Peyer's patch (tissue), 4 donors: ENCODE measurements around the gene MLPH.

Experiments used
- POLR2A ChIP-seq, 2 donors: fragments of 450-650 bp; IDR thresholded peaks; one replicate each; pipeline ENCODE4 v1.5.1; 2017; ENCODE audit warnings: antibody characterized with exemption in 2 of 2, mild to moderate bottlenecking in 2 of 2, moderate library complexity in 2 of 2
- TF ChIP-seq, protein P1 (sequence below), 6 experiments: fragments of 450-650 bp in 4 of 6; fragments of 200-600 bp in 2 of 6; sonication (generic) in 1 of 6; IDR thresholded peaks; one replicate each; pipeline ENCODE4 v1.5.1; 2017 to 2019; ENCODE audit warnings: antibody characterized with exemption in 6 of 6, mild to moderate bottlenecking in 3 of 6, moderate library complexity in 1 of 6

- TF ChIP-seq POLR2A (IDR thresholded peaks at IDR 0.05): no peak
- TF ChIP-seq, protein P1, sequence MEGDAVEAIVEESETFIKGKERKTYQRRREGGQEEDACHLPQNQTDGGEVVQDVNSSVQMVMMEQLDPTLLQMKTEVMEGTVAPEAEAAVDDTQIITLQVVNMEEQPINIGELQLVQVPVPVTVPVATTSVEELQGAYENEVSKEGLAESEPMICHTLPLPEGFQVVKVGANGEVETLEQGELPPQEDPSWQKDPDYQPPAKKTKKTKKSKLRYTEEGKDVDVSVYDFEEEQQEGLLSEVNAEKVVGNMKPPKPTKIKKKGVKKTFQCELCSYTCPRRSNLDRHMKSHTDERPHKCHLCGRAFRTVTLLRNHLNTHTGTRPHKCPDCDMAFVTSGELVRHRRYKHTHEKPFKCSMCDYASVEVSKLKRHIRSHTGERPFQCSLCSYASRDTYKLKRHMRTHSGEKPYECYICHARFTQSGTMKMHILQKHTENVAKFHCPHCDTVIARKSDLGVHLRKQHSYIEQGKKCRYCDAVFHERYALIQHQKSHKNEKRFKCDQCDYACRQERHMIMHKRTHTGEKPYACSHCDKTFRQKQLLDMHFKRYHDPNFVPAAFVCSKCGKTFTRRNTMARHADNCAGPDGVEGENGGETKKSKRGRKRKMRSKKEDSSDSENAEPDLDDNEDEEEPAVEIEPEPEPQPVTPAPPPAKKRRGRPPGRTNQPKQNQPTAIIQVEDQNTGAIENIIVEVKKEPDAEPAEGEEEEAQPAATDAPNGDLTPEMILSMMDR (IDR thresholded peaks at IDR 0.05): no peak
Measured at GRCh38 chr2:237453671-237454070, 33.4 kb upstream of the MLPH start.
